Trophoblast cell (in vitro differentiated cells and primary cell): ENCODE measurements around the gene DYNLT1.
A peak's percentile ranks its signal among the peaks of the same experiment; 100 is the strongest.
"Not testable (repeated sequence)": the region's sequence is repeated elsewhere in the genome, so short reads cannot be mapped to it uniquely, and the experiment has no call there.

Experiments used
- DNase-seq, 2 donors: peaks; one replicate each; pipeline ENCODE4 v3.0.0-alpha.2; 2016
- H2AFZ ChIP-seq: 2 replicates; pipeline ENCODE4 v1.6.1; 2013; ENCODE audit warnings: low read length, moderate library complexity, mild to moderate bottlenecking; ENCODE audit not compliant: insufficient read depth, poor library complexity
- H2AK5ac ChIP-seq: 2 replicates; pipeline ENCODE4 v1.6.1; 2013; ENCODE audit warnings: mild to moderate bottlenecking, low read length
- H2BK120ac ChIP-seq: 2 replicates; pipeline ENCODE4 v1.6.1; 2013; ENCODE audit warnings: low read length, mild to moderate bottlenecking, moderate library complexity; ENCODE audit not compliant: insufficient read depth, poor library complexity
- H2BK12ac ChIP-seq: 2 replicates; pipeline ENCODE4 v1.6.1; 2013; ENCODE audit warnings: mild to moderate bottlenecking, low read length, moderate library complexity
- H2BK5ac ChIP-seq: 2 replicates; pipeline ENCODE4 v1.6.1; 2013; ENCODE audit warnings: low read length, low read depth, moderate library complexity, mild to moderate bottlenecking; ENCODE audit not compliant: poor library complexity
- H3K14ac ChIP-seq: 2 replicates; pipeline ENCODE4 v1.6.1; 2013; ENCODE audit warnings: mild to moderate bottlenecking, low read length
- H3K18ac ChIP-seq: 2 replicates; pipeline ENCODE4 v1.6.1; 2013; ENCODE audit warnings: mild to moderate bottlenecking, low read length
- H3K23ac ChIP-seq: 2 replicates; pipeline ENCODE4 v1.6.1; 2013; ENCODE audit warnings: low read length
- H3K27ac ChIP-seq: 2 replicates; pipeline ENCODE4 v1.5.1; 2013; ENCODE audit warnings: low read depth, mild to moderate bottlenecking, inconsistent platforms, low read length, moderate library complexity
- H3K27me3 ChIP-seq: 2 replicates; pipeline ENCODE4 v1.6.1; 2013; ENCODE audit warnings: inconsistent platforms, mild to moderate bottlenecking, low read length, moderate library complexity; ENCODE audit not compliant: insufficient read depth
- H3K36me3 ChIP-seq, 2 experiments: 1 replicate in 1 of 2; 2 replicates in 1 of 2; pipeline ENCODE4 v1.6.1; 2013; ENCODE audit warnings: low read length in 2 of 2, mild to moderate bottlenecking in 2 of 2, moderate library complexity in 1 of 2; ENCODE audit not compliant: insufficient read depth in 2 of 2, control insufficient read depth in 1 of 2
- H3K4ac ChIP-seq: 2 replicates; pipeline ENCODE4 v1.6.1; 2013; ENCODE audit warnings: low read depth, mild to moderate bottlenecking, low read length, moderate library complexity
- H3K4me1 ChIP-seq, 2 experiments: 1 replicate in 1 of 2; 2 replicates in 1 of 2; pipeline ENCODE4 v1.6.1; 2013; ENCODE audit warnings: low read length in 2 of 2, mild to moderate bottlenecking in 2 of 2, moderate library complexity in 1 of 2; ENCODE audit not compliant: insufficient read depth in 2 of 2, control insufficient read depth in 1 of 2
- H3K4me2 ChIP-seq: 2 replicates; pipeline ENCODE4 v1.6.1; 2013; ENCODE audit warnings: inconsistent platforms, mild to moderate bottlenecking, low read length, moderate library complexity
- H3K4me3 ChIP-seq: 2 replicates; pipeline ENCODE4 v1.5.1; 2013; ENCODE audit warnings: mild to moderate bottlenecking, low read depth, low read length, inconsistent platforms
- H3K79me1 ChIP-seq: one replicate; pipeline ENCODE4 v1.6.1; 2013; ENCODE audit warnings: low read length
- H3K79me2 ChIP-seq: 2 replicates; pipeline ENCODE4 v1.6.1; 2013; ENCODE audit warnings: low read length, mild to moderate bottlenecking; ENCODE audit not compliant: control insufficient read depth, insufficient read depth, poor library complexity
- H3K9ac ChIP-seq: 2 replicates; pipeline ENCODE4 v1.6.1; 2013; ENCODE audit warnings: mild to moderate bottlenecking, low read length
- H3K9me3 ChIP-seq: 2 replicates; pipeline ENCODE4 v1.6.1; 2013; ENCODE audit warnings: low read depth, mild to moderate bottlenecking, control low read depth, inconsistent platforms, low read length; ENCODE audit not compliant: insufficient read depth
- H4K12ac ChIP-seq: 2 replicates; pipeline ENCODE4 v1.6.1; 2013; ENCODE audit warnings: low read depth, mild to moderate bottlenecking, low read length, moderate library complexity
- H4K8ac ChIP-seq: 2 replicates; pipeline ENCODE4 v1.6.1; 2013; ENCODE audit warnings: low read depth, mild to moderate bottlenecking, low read length, moderate library complexity
- H4K91ac ChIP-seq: one replicate; pipeline ENCODE4 v1.6.1; 2013; ENCODE audit warnings: low read depth, mild to moderate bottlenecking, low read length, moderate library complexity
- WGBS: extraction: QIAGEN DNeasy Blood & Tissue Kit; methylation state at CpG from one replicate; pipeline ENCODE4 v1.1.7; 2013; ENCODE audit warnings: missing lambda C conversion rate; ENCODE audit not compliant: insufficient read length, insufficient coverage; ENCODE audit errors: extremely low coverage; 5-methylcytosine and 5-hydroxymethylcytosine counted together

The DYNLT1 gene

DNA sequence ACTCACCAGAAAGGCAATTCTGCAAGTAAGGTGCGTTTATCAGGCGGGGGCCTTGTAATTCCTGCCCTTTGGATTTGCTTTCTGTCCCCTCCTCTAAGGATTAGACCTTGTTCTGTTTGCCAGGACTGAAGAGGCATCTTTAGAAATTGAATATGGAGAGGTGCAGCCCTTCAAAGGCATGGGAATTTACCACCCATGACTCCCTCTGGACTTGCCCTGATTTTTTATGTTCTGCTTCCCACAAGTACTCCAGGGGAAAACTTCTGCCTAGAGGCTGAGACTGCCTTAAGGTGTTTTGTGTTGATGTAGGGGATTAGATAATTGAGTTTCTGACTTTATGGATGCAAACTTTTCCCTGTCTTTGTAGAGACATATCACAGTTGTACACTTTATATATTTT, 35.5 kb upstream of the DYNLT1 start:
- WGBS: no CpG with 5 or more reads among the region's 2 CpGs
- no peak for DNase-seq
- H2AK5ac ChIP-seq: no peak overlapping the region
- H3K27me3 ChIP-seq: no peaks in the 10 kb centered on the region
- no peak overlapping the region for H3K27ac ChIP-seq
- no peak overlapping the region for H3K23ac ChIP-seq
- H3K4me3 ChIP-seq: no peak overlapping the region
- H2BK12ac ChIP-seq: no peak overlapping the region
- H4K8ac ChIP-seq: no peak overlapping the region
- H3K4me1 ChIP-seq: no peaks in the 10 kb centered on the region
- no peak overlapping the region for H3K4ac ChIP-seq
- H3K79me1 ChIP-seq: no peaks in the 10 kb centered on the region
- no peaks in the 10 kb centered on the region for H3K36me3 ChIP-seq
- H3K9me3 ChIP-seq: peaks cover 2% of the 10 kb centered on the region
- H4K12ac ChIP-seq: no peak overlapping the region
- H3K4me2 ChIP-seq: no peak overlapping the region
- no peak overlapping the region for H3K18ac ChIP-seq
- no peak overlapping the region for H3K14ac ChIP-seq
- no peak overlapping the region for H3K9ac ChIP-seq
- no peak overlapping the region for H2BK5ac ChIP-seq
- no peak overlapping the region for H4K91ac ChIP-seq
- no peak overlapping the region for H2BK120ac ChIP-seq
- H3K79me2 ChIP-seq: no peaks in the 10 kb centered on the region
- no peak overlapping the region for H2AFZ ChIP-seq

- no peak overlapping the region for H4K8ac ChIP-seq
- no peak overlapping the region for H2AK5ac ChIP-seq
- H2AFZ ChIP-seq: no peak overlapping the region
- no peak overlapping the region for H3K27ac ChIP-seq
- H2BK5ac ChIP-seq: no peak overlapping the region
- no peaks in the 10 kb centered on the region for H3K36me3 ChIP-seq
- H3K4me2 ChIP-seq: no peak overlapping the region
- no peak overlapping the region for H3K14ac ChIP-seq
- H3K18ac ChIP-seq: no peak overlapping the region
- H3K79me1 ChIP-seq: no peaks in the 10 kb centered on the region
- WGBS: no CpG with 5 or more reads among the region's 11 CpGs
- no peak overlapping the region for H4K12ac ChIP-seq
- peaks cover 2% of the 10 kb centered on the region for H3K9me3 ChIP-seq
- H3K79me2 ChIP-seq: no peaks in the 10 kb centered on the region
- H2BK12ac ChIP-seq: no peak overlapping the region
- no peak overlapping the region for H2BK120ac ChIP-seq
- H4K91ac ChIP-seq: no peak overlapping the region
- no peak overlapping the region for H3K4me3 ChIP-seq
- no peak overlapping the region for H3K4ac ChIP-seq
- H3K27me3 ChIP-seq: no peaks in the 10 kb centered on the region
- H3K23ac ChIP-seq: no peak overlapping the region
- DNase-seq: no peak
- H3K9ac ChIP-seq: no peak overlapping the region
- H3K4me1 ChIP-seq: no peaks in the 10 kb centered on the region
Measured at GRCh38 chr6:158677906-158678578, 33.5 kb upstream of the DYNLT1 start.

- H2AFZ ChIP-seq, H2AK5ac ChIP-seq, H2BK12ac ChIP-seq, H3K9ac ChIP-seq, H4K8ac ChIP-seq, H2BK5ac ChIP-seq, H4K91ac ChIP-seq, H3K36me3 ChIP-seq, H4K12ac ChIP-seq, H3K4me1 ChIP-seq, H3K4me3 ChIP-seq, DNase-seq, H3K79me2 ChIP-seq, H3K27me3 ChIP-seq, H3K23ac ChIP-seq, H3K18ac ChIP-seq, H3K9me3 ChIP-seq, H3K14ac ChIP-seq, H3K4me2 ChIP-seq, H3K4ac ChIP-seq, H3K27ac ChIP-seq, H3K79me1 ChIP-seq, H2BK120ac ChIP-seq: not testable (repeated sequence)
- WGBS: no CpG with 5 or more reads among the region's 3 CpGs
Measured at GRCh38 chr6:158677094-158677493, 32.6 kb upstream of the DYNLT1 start.

DNA sequence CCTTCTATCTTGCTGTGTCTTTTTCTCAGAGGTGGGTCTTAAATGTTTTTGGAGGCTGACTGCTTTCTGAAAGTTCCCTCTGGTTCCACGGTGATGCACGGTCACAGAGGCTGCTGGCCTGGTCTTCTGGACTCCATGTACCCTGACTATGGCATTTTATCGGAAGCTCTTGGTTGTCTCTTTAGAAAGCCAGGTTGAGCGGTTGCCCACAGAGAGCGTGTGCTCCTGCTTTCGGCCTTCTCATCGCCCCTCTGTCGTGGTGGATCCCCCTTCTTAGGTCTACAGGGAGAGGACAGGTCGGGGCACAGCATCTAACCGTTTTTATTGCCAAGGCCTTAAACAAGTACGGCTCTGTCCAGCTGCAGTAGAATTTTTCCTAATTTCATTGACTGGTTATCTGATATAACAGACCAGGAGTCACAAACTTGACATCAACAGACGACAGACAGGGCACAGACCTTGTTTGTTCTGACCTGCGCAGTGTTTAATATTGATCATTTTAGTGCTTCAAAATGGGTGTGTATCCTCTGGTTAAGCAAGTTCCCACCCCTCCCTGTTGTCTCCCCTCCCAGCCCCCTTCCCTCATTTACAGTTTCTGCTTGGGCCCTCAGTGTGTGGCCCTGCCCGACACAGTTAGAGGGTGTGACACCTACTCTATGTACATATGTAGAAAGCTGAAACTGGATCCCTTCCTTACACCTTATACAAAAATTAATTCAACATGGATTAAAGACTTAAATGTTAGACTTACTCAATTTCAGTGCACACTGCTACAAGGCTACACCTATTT, 30.0 kb upstream of the DYNLT1 start:
- Histone ChIP-seq H4K91ac (no peak overlapping the region), H3K9me3 (no peaks in the 10 kb centered on the region), H3K4ac (no peak overlapping the region), H2BK120ac (no peak overlapping the region), H2AK5ac (no peak overlapping the region), H2AFZ (no peak overlapping the region), H3K4me2 (no peak overlapping the region), H2BK12ac (no peak overlapping the region), H3K27me3 (no peaks in the 10 kb centered on the region), H4K8ac (no peak overlapping the region), H3K9ac (no peak overlapping the region), H3K18ac (no peak overlapping the region), H3K79me1 (no peaks in the 10 kb centered on the region), H3K36me3 (no peaks in the 10 kb centered on the region), H3K4me1 (no peaks in the 10 kb centered on the region), H3K79me2 (no peaks in the 10 kb centered on the region), H3K14ac (no peak overlapping the region), H3K4me3 (no peak overlapping the region), H4K12ac (no peak overlapping the region), H3K23ac (peak overlapping the region; percentile 66), H3K27ac (no peak overlapping the region), H2BK5ac (no peak overlapping the region)
- no CpG with 5 or more reads among the region's 14 CpGs for WGBS
- DNase-seq: no peak
